Peyer's patch (tissue), 4 donors: Measurements from ENCODE around the gene FGF21.

Experiments used
- POLR2A ChIP-seq, 2 donors: fragments of 450-650 bp; IDR thresholded peaks; one replicate each; pipeline ENCODE4 v1.5.1; 2017; ENCODE audit warnings: antibody characterized with exemption in 2 of 2, mild to moderate bottlenecking in 2 of 2, moderate library complexity in 2 of 2
- TF ChIP-seq, protein P1 (sequence below), 6 experiments: fragments of 450-650 bp in 4 of 6; fragments of 200-600 bp in 2 of 6; sonication (generic) in 1 of 6; IDR thresholded peaks; one replicate each; pipeline ENCODE4 v1.5.1; 2017 to 2019; ENCODE audit warnings: antibody characterized with exemption in 6 of 6, mild to moderate bottlenecking in 3 of 6, moderate library complexity in 1 of 6

DNA sequence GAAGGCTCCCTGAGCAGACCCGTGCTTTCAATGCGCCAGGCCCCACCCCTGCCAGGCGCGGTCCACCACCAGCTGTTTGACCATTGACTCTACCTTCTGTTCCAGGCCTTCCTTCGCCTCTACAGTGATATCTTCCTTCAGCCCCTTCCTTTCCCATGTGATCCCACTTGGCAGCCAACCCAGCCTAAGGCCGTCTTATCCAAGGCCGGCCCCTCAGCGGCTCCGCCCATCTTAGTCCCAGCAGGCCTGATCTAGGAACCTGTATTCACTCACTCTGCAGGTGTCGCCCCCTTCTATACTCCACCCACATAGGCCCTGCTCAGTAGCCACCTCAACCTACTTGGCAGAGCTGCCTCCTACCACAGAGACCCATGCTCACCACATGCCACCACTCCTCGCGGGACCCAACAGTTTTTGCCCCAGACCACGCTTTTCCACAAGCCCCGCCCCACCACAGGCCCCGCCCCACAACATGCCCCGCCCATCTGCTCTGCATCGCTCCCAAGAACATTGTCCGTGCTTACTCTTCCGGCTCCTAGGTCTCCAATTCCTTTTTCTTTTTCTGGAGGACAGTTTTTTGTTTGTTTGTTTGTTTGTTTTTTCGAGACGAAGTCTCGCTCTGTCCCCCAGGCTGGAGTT, 17.8 kb upstream of the FGF21 start:
- TF ChIP-seq, protein P1, sequence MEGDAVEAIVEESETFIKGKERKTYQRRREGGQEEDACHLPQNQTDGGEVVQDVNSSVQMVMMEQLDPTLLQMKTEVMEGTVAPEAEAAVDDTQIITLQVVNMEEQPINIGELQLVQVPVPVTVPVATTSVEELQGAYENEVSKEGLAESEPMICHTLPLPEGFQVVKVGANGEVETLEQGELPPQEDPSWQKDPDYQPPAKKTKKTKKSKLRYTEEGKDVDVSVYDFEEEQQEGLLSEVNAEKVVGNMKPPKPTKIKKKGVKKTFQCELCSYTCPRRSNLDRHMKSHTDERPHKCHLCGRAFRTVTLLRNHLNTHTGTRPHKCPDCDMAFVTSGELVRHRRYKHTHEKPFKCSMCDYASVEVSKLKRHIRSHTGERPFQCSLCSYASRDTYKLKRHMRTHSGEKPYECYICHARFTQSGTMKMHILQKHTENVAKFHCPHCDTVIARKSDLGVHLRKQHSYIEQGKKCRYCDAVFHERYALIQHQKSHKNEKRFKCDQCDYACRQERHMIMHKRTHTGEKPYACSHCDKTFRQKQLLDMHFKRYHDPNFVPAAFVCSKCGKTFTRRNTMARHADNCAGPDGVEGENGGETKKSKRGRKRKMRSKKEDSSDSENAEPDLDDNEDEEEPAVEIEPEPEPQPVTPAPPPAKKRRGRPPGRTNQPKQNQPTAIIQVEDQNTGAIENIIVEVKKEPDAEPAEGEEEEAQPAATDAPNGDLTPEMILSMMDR (IDR thresholded peaks at IDR 0.05) = no peak
- no peak for TF ChIP-seq POLR2A (IDR thresholded peaks at IDR 0.05)
